ENCODE results near the gene RPS6KA2. TPM values are rescaled to one million over a fixed set of nuclear protein-coding genes. Genes with fewer than 3 reads are reported as not detected.

The RPS6KA2 gene
- total RNA-seq, 4 donors from 2014 or later = 52.1 to 84.8 (median 58.7) TPM

- no peak for DNase-seq (ENCODE audit: low spot score)
- ATAC-seq (ENCODE audit: low FRiP score) = no peak
- TF ChIP-seq CTCF (IDR thresholded peaks at IDR 0.05) = no peak
Observed at GRCh38 chr6:166516251-166516884, 110.7 kb downstream of the RPS6KA2 start.

GRCh38 chr6:166515072-166515810, 111.8 kb downstream of the RPS6KA2 start:
- ATAC-seq (ENCODE audit: low FRiP score) (no peak), DNase-seq (ENCODE audit: low spot score) (no peak)
- no peak for TF ChIP-seq CTCF (IDR thresholded peaks at IDR 0.05)

DNA sequence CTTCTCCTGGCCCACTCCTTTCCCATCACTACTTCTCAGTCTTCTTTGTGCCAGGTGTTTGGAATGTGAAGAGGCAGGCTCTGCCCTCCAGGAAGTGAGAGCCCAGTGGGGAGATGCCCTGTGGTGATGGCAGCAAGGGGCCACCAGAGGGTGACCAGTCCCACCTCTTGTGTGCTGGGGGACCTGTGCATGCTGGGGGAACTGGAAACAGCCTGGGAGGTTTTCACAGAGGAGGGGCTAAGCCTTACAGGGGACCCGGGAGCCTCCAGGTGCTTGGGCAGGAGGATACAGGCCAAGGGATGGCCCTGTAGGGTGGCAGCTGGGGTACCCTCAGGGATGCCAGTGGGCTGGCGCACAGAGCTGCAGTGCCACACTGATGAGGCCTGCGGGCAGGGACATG, 112.9 kb downstream of the RPS6KA2 start:
- DNase-seq (ENCODE audit: low spot score) = no peak
- ATAC-seq (ENCODE audit: low FRiP score) = peak; percentile 12
- TF ChIP-seq CTCF (IDR thresholded peaks at IDR 0.05) = no peak

- DNase-seq (ENCODE audit: low spot score) = no peak
- no peak for ATAC-seq (ENCODE audit: low FRiP score)
- TF ChIP-seq CTCF (IDR thresholded peaks at IDR 0.05) = no peak
Observed at GRCh38 chr6:166512567-166512966, 114.5 kb downstream of the RPS6KA2 start.

GRCh38 chr6:166511316-166511715, 115.7 kb downstream of the RPS6KA2 start:
- ATAC-seq (ENCODE audit: low FRiP score) (no peak), DNase-seq (ENCODE audit: low spot score) (no peak)
- TF ChIP-seq CTCF (IDR thresholded peaks at IDR 0.05) = no peak

DNA sequence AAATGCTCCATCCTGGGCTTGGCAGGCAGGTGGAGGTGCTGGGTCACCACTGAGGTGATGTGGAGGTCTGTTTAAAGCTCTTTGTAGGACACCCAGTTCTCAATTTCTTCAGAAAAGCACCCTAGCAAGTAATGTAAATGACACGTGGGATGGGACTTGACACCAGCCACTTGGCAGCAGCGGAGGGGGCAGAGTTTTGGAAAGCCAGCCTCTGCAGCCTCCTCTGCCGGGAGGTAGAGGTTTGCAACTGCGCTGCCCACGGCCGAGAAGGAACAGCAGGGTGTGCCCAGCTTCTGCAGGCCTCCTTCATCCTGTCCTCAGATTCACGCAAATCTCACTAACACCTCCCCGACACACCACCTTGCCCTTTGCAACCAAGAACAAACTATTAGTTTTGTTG, 117.9 kb downstream of the RPS6KA2 start:
- ATAC-seq (ENCODE audit: low FRiP score) = no peak
- DNase-seq (ENCODE audit: low spot score) = no peak
- TF ChIP-seq CTCF (IDR thresholded peaks at IDR 0.05) = no peak

DNA sequence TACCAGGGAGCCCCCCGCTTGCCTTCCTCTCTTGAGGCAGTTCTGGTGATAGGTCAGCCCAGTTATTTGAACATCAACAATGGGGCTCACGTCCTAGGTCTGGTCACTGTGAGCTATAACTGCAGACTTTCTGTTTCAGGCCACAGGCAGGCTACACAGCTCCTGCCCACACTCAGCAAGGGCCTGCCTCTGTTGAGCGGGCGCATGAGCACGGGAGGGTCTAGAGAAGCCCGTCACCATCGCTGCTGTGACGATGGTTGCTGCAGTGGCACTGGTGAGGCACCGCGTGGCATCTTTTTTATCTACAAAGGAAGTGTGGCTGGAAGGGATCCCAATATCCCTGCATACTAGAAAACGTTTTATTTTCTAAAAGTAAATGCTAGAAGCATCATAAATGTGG, 118.3 kb downstream of the RPS6KA2 start:
- DNase-seq (ENCODE audit: low spot score) (no peak), ATAC-seq (ENCODE audit: low FRiP score) (no peak)
- no peak for TF ChIP-seq CTCF (IDR thresholded peaks at IDR 0.05)

Measured in omental fat pad (tissue), 4 donors.